Measurements from ENCODE around the gene SOX5.

DNA sequence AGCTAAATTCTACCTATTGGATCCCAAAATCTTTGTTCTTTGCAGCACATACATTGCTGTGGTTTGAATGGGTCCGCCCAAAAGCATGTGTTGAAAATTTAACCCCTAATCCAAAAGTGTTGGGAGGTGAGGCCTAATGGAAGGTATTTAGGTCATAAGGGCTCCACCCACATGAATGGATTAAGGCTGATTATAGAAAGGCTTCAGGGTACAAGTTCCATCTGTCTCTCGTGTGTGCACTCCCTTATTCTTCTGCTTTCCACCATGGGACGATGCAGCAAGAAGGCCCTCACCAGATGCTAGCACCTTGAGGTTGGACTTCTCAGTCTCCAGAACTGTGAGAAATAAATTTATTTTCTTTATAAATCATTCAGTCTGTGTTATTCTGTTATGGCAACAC lies 190.9 kb downstream of the SOX5 start:
- TF ChIP-seq CTCF (IDR thresholded peaks at IDR 0.05) (no peak), POLR2A (IDR thresholded peaks at IDR 0.05) (no peak)
